ENCODE results near the gene UST. TPM values are rescaled to one million over a fixed set of nuclear protein-coding genes. Genes with fewer than 3 reads are reported as not detected.

Gene UST
- total RNA-seq, 6 experiments from 2014 or later = 0.44 to 1.9 (median 0.91) TPM

DNA sequence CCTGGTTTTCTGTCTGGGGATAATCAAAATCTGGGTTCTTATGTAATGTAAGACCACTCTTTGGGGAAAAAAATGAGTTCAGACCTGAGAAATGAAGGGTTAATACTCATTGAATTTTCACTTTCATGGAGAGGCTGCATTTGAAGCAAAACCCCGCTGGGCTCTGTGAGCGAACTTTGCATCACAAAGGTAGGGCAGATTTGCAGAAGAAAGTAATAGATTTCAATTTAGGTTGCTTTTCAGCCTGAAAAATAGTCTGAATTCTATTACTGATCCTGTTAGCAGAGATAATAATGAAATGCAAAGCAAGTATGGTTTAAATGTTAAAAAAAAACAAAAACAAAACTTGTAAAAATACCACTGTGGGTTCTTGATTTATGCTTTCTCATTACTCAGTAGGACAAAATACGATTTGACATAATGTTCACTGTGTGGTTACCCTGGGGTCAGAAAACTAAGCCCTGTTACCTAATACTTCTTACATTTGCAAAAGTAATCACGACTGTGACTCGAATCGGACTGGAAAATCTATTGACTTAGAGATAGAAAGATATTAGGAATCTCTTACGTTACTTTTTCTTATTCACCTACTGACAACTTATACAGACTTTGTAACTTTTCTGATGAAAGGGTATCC is 72.2 kb downstream of the UST start:
- intact Hi-C loops (cut with DNase I) = no loop called here
- 23% methylated on average over 7 of the region's 7 CpGs for WGBS (ENCODE audit: insufficient coverage, low coverage, low lambda C conversion rate, missing lambda C conversion rate)
- no peaks in the 10 kb centered on the region for H3K27me3 ChIP-seq
- ATAC-seq = peak in 2 of 4 donors; percentile 40 to 86
- no peaks in the 10 kb centered on the region for H3K36me3 ChIP-seq
- H3K27ac ChIP-seq = peak overlapping the region in 1 of 3 donors; percentile 24
- no peak overlapping the region for H3K4me3 ChIP-seq
- no peaks in the 10 kb centered on the region for H3K9me3 ChIP-seq
- DNase-seq = no peak
- TF ChIP-seq, protein P1, sequence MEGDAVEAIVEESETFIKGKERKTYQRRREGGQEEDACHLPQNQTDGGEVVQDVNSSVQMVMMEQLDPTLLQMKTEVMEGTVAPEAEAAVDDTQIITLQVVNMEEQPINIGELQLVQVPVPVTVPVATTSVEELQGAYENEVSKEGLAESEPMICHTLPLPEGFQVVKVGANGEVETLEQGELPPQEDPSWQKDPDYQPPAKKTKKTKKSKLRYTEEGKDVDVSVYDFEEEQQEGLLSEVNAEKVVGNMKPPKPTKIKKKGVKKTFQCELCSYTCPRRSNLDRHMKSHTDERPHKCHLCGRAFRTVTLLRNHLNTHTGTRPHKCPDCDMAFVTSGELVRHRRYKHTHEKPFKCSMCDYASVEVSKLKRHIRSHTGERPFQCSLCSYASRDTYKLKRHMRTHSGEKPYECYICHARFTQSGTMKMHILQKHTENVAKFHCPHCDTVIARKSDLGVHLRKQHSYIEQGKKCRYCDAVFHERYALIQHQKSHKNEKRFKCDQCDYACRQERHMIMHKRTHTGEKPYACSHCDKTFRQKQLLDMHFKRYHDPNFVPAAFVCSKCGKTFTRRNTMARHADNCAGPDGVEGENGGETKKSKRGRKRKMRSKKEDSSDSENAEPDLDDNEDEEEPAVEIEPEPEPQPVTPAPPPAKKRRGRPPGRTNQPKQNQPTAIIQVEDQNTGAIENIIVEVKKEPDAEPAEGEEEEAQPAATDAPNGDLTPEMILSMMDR (IDR thresholded peaks at IDR 0.05) = no peak
- TF ChIP-seq POLR2A (IDR thresholded peaks at IDR 0.05) = no peak
- H3K4me1 ChIP-seq = peaks cover 0 to 10% (median 0%) of the 10 kb centered on the region in 4 donors

DNA sequence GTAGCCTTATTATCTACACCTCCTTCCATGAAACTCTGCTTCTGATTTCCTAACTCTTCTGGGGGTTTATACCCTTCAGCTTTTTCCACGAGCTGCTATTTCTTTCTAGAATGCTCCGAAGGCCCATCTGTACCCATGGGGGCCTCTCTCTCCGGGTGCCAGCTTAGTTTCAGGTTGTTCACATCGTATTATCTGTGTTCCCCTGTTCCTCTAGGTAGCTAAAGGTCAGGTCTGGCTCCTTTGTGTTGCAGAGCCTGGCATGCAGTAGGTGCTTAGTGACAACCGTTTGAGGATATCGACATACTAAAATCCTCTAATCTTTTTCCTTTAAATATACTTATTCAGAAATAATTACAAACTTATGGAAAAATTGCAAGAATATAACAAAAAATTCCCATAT is 73.0 kb downstream of the UST start:
- Histone ChIP-seq H3K36me3 (no peaks in the 10 kb centered on the region), H3K4me3 (no peak overlapping the region), H3K27ac (no peak overlapping the region), H3K4me1 (peaks cover 0 to 10% (median 0%) of the 10 kb centered on the region in 4 donors), H3K27me3 (no peaks in the 10 kb centered on the region), H3K9me3 (no peaks in the 10 kb centered on the region)
- TF ChIP-seq, protein P1 (IDR thresholded peaks at IDR 0.05) = no peak
- TF ChIP-seq POLR2A (IDR thresholded peaks at IDR 0.05) = no peak
- WGBS (ENCODE audit: insufficient coverage, low coverage, low lambda C conversion rate, missing lambda C conversion rate) = 58% methylated on average over 6 of the region's 6 CpGs
- intact Hi-C loops (cut with DNase I) = no loop called here
- DNase-seq (no peak), ATAC-seq (no peak)

DNA sequence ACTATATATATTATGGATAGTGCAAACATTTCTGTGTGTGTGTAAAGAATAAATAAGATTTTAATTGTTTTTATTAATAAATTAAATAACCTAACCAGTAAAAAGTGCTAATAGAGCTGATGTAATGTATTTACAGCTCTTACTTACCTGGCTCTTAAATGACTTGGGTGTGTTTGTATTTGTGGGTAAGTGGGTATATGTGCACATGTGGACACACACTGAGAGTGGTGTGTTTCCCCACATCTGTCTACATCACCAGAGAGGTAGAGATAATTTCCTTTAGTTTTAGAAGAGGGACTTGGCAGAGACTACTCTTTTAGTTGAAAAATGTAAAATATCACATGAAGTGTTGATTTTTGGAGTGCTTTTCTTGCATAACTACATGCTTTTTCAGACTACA is 76.0 kb downstream of the UST start:
- ATAC-seq (no peak), DNase-seq (no peak)
- TF ChIP-seq, protein P1 (IDR thresholded peaks at IDR 0.05) = no peak
- TF ChIP-seq POLR2A (IDR thresholded peaks at IDR 0.05) = no peak
- Histone ChIP-seq H3K36me3 (no peaks in the 10 kb centered on the region), H3K27me3 (no peaks in the 10 kb centered on the region), H3K9me3 (no peaks in the 10 kb centered on the region), H3K4me3 (no peak overlapping the region), H3K27ac (no peak overlapping the region), H3K4me1 (peaks cover 0 to 10% (median 0%) of the 10 kb centered on the region in 4 donors)
- intact Hi-C loops (cut with DNase I) = no loop called here

DNA sequence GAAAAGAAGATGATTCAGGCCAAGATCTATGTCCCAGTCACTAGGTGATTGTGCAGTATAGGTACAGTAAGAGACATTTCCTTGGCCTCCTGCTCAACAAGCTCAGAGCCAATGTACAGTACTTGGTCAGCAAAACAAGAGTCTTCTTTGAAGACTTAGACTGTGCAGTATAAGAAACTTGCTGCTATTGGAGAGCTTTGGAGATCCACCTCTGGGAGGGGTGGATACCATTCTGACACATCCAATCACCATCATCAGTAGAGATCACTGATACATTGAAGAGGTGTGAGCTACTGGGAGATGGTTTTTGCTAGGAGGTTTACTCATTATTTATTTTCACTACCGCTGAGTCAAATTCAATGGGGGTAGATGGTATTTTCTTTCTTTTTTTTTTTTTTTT is 77.5 kb downstream of the UST start:
- no CpG with 5 or more reads among the region's 1 CpG for WGBS (ENCODE audit: insufficient coverage, low coverage, low lambda C conversion rate, missing lambda C conversion rate)
- no peak for DNase-seq
- intact Hi-C loops (cut with DNase I) = no loop called here
- no peak for ATAC-seq
- no peak overlapping the region for H3K4me3 ChIP-seq
- H3K27ac ChIP-seq = no peak overlapping the region
- TF ChIP-seq, protein P1 (IDR thresholded peaks at IDR 0.05) = no peak
- TF ChIP-seq POLR2A (IDR thresholded peaks at IDR 0.05) = no peak
- no peaks in the 10 kb centered on the region for H3K4me1 ChIP-seq
- no peaks in the 10 kb centered on the region for H3K9me3 ChIP-seq
- no peaks in the 10 kb centered on the region for H3K27me3 ChIP-seq
- H3K36me3 ChIP-seq = no peaks in the 10 kb centered on the region

DNA sequence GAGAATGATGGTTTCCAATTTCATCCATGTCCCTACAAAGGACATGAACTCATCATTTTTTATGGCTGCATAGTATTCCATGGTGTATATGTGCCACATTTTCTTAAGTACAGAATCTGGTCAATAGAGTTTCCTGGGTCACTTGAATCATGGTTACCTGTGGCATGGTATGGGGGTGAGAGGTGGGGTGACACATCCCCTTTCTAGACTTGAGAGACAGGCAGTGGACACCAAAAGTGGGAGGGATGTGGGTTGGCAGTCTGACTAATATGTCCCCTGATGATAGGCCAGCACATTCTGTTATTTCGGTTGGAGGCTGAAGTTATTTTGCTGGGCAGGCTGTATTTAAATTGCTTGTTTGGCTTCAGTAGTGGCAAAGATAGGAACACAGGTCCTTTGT is 78.1 kb downstream of the UST start:
- H3K4me3 ChIP-seq = no peak overlapping the region
- no peaks in the 10 kb centered on the region for H3K4me1 ChIP-seq
- H3K27me3 ChIP-seq = no peaks in the 10 kb centered on the region
- no peak overlapping the region for H3K27ac ChIP-seq
- WGBS (ENCODE audit: insufficient coverage, low coverage, low lambda C conversion rate, missing lambda C conversion rate) = 88% methylated on average over 1 of the region's 1 CpG
- TF ChIP-seq POLR2A (IDR thresholded peaks at IDR 0.05) = no peak
- TF ChIP-seq, protein P1 (IDR thresholded peaks at IDR 0.05) = no peak
- ATAC-seq = no peak
- intact Hi-C loops (cut with DNase I) = no loop called here
- H3K36me3 ChIP-seq = no peaks in the 10 kb centered on the region
- no peak for DNase-seq
- H3K9me3 ChIP-seq = no peaks in the 10 kb centered on the region

All from right lobe of liver (tissue), 6 donors.